Measurements from ENCODE around the gene CBX8.

CBX8 gene

DNA sequence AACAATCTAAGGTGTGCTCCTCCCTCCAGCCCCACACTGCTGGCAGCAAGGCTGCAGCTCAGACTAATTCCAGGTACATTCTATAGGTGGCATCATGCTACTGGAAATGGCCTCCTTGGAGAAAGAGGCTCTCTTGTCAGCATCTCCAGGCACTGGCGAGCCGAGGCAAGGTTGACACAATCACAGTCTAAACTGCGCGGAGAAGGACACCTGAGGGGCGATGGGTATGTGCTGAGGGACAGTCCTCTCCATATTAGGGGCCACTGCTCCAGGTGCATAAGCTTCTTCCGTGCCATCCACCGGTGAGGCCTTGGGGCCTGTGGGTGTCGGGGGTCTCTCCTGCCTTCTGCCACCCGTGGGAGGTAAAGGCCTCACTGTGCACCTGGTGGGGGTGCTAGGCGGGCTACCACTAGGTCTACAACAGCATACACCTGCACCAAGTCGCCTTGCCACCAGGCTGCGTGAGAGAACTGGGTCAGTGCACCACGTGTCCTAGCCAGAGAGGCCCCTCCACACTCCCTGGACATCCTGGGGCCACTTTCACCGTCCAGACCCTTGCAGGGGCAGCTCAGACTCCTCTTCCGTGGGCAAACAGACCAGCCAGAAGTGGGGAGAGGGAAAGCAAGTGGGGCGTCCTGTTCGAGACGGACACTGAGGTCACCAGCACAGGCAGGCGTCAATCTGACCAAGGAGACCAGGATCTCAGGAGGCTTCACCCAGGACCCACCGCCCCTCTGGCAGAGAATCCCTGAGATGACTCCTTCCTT is 12.1 kb upstream of the CBX8 start:
- no peak for DNase-seq (ENCODE audit: insufficient read length, low spot score)
- FAIRE-seq, result peak; percentile 89
- no peak for TF ChIP-seq POLR2AphosphoS5 (IDR thresholded peaks at IDR 0.05; ENCODE audit: low read depth, low read length)

DNA sequence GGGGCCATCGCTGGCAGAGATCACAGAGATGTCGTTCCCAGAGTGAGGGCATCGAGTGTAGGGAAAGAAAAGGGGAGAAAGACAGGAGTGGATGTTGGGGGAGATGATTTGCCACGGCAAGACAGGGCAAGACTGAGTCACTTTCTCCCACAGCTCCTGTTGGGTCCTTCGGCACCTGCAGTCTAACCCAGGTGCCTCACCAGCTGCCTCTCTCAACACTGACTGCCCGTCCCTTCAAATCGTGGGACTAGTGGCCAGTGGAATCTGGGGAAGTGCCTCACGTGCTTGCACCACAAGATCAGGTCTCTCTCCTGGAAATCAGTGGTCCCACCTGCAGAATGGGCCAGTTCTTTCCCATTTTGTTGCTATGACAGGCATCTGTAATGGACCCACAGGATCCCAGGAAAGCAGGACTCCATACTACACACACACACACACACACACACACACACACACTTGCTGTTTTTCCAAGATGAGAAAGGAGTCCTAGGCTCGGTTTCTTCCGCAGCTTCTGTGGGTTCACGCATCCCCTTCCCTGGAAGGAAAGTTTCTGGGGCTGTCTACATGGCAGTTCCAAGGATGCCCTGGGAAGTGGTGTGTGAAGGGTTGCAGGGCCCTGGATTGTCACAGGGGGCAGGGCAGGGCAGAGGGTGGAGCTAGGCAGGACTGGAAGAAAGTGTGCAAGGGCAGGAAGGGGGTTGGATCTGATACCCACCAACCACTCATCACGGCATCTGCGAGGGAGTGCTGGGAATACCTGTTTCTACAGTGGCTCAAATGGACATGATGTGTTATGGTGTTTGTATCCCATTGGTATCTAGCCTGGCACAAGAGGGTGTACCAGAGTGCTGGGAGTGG is 10.2 kb upstream of the CBX8 start:
- TF ChIP-seq SPI1 (IDR thresholded peaks at IDR 0.05; ENCODE audit: low read depth, low read length) (no peak), POLR2A (IDR thresholded peaks at IDR 0.05; ENCODE audit: low read depth, low read length) (no peak), PAX5 (IDR thresholded peaks at IDR 0.05; ENCODE audit: insufficient read depth, low read length, severe bottlenecking) (no peak), POU2F2 (IDR thresholded peaks at IDR 0.05; ENCODE audit: low read depth, low read length) (no peak), POLR2AphosphoS5 (IDR thresholded peaks at IDR 0.05; ENCODE audit: low read depth, low read length) (no peak), TAF1 (IDR thresholded peaks at IDR 0.05; ENCODE audit: low read depth, low read length) (no peak)
- no peak for DNase-seq (ENCODE audit: insufficient read length, low spot score)
- FAIRE-seq, result no peak

DNA sequence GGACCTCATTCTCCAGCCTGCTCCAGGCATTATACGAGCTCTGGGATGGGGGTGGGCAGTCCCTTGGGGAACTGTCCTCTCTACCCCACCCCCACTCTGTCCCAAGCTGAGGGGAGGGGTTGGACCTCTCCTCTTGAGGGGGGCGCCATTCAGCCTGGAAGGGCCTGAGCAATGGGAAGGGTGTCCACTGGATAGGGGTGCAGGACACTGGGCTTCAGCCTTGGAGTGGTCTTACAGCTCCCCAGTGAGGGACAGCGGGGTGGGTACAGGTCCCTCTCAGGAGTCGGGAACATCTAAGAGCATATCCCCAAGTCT is 9.5 kb upstream of the CBX8 start:
- no peak for TF ChIP-seq POLR2AphosphoS5 (IDR thresholded peaks at IDR 0.05; ENCODE audit: low read depth, low read length)
- no peak for TF ChIP-seq SPI1 (IDR thresholded peaks at IDR 0.05; ENCODE audit: low read depth, low read length)
- no peak for TF ChIP-seq POU2F2 (IDR thresholded peaks at IDR 0.05; ENCODE audit: low read depth, low read length)
- no peak for TF ChIP-seq POLR2A (IDR thresholded peaks at IDR 0.05; ENCODE audit: low read depth, low read length)
- TF ChIP-seq TAF1 (IDR thresholded peaks at IDR 0.05; ENCODE audit: low read depth, low read length), result no peak
- no peak for TF ChIP-seq PAX5 (IDR thresholded peaks at IDR 0.05; ENCODE audit: insufficient read depth, low read length, severe bottlenecking)
- DNase-seq (ENCODE audit: insufficient read length, low spot score), result no peak
- no peak for FAIRE-seq

DNA sequence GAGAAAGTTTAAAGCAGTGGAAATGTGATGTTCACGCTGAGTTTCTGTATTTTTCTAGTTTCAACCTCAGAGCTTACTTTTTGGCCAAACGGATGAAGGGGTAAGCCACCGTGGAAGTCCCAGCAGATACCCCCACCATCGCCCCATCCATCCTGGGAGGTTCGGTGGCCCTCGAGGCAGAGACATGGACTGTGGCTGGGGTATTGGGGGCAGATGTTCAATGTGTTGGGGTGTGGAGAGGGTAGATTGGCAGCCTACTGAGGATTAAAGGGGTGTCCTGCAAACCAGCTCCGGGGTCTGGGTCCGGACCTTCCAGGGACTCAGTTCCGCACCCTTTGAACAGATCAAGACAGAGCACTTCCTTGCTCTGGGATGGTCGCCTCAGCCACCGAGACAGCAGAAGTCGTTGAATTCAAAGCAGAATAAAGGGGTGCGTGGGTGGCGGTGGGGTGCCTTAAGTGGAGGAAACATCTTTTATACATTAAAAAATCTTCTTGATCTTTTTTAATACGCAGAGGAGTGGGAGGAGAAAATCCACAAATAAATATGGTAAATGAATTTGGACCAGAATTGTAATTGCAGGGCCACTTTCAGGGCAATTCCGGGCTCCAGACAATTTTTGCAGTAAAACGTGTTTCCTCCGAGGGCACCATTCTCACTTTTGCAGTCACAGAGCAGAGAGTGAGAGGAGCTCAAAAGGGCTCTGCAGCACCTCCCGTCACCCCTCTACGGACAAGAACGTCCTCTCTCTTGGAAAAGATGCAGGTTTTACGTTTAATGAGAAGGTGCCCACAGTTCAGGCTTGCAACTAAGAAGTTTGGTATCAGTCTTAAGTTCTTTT is 8.2 kb upstream of the CBX8 start:
- TF ChIP-seq POLR2A (IDR thresholded peaks at IDR 0.05; ENCODE audit: low read depth, low read length), result no peak
- TF ChIP-seq SPI1 (IDR thresholded peaks at IDR 0.05; ENCODE audit: low read depth, low read length), result peak; percentile 28; the same call in 1 of the 2 replicates
- no peak for TF ChIP-seq TAF1 (IDR thresholded peaks at IDR 0.05; ENCODE audit: low read depth, low read length)
- DNase-seq (ENCODE audit: insufficient read length, low spot score) (no peak), FAIRE-seq (peak; percentile 47)

DNA sequence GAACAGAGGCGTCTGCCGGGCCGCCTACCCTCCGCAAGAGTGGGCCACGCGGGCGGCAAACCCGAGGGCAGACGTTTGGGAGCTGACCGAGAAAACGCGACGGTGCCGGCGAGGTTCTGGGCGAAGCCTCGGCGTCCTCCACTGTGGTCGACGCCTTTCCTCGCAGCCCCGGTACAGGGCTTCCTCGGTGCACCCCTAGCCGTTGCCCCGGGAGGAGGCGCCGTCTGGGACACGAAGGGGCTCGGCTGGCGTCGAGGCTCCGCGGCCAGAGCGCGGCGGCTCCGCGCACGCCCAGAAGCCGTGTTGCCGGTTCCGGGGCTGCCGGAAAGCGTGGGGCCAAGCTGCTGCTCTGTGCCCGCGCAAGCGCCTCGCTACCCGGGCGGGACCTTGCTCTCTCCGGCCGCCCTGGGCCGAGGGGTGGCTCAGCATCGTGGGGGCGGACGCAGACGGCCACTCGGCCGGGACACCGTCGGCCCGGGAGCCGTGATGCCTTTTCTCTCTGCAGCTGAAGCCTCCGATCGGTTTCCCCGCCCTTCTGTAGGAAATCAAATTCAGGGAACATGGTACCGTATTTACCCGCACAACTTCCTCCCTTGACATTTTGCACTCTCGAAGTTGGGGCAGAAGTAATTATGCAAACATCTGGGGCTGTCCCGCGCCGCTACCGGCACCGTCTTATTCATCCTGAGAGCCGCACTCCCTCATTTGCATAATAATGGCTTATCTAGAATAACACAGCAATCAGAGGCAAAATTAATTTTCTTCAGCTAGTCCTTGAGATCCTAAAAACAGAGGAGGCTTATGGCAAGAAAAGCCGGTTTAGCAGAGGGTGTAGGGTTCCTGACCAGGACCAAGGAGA is 7.3 kb upstream of the CBX8 start:
- DNase-seq (ENCODE audit: insufficient read length, low spot score), result no peak
- FAIRE-seq, result peak; percentile 89

DNA sequence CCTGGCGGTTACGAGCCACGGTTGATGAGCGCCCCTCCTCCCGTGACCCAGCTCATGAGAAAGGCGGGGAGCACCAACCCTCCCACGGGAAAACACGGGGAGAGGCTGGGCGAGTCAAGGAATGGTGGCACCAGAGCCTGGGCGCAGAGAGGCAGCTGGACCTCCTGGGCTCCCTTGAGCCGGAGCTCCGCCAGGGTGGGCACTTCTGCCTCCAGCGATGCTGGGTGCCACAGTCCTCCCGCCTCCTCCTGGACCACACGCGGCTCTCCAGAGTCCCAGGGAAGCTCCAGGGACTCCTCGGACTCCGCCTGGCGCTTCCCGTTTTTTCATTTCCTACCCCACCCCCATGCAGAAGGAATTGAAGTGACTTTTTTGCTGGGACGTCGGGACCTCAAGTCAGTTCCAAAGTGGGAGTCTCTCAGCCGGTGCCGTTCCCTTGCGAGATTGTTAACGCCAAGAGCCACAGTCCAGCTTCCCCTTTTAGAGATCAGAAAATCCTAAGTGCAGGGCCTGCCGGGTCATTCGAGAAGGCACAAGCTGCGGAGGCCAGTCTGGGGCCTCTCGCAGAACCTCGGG is 6.6 kb upstream of the CBX8 start:
- DNase-seq (ENCODE audit: insufficient read length, low spot score), result no peak
- no peak for FAIRE-seq
- TF ChIP-seq POU2F2 (IDR thresholded peaks at IDR 0.05; ENCODE audit: low read depth, low read length) (no peak), POLR2AphosphoS5 (IDR thresholded peaks at IDR 0.05; ENCODE audit: low read depth, low read length) (no peak), POLR2A (IDR thresholded peaks at IDR 0.05; ENCODE audit: low read depth, low read length) (no peak), TAF1 (IDR thresholded peaks at IDR 0.05; ENCODE audit: low read depth, low read length) (no peak)

More for the DNA sequence above, 7.3 kb upstream of the CBX8 start:
- TF ChIP-seq POLR2AphosphoS5 (IDR thresholded peaks at IDR 0.05; ENCODE audit: low read depth, low read length) (no peak), TAF1 (IDR thresholded peaks at IDR 0.05; ENCODE audit: low read depth, low read length) (no peak), SPI1 (IDR thresholded peaks at IDR 0.05; ENCODE audit: low read depth, low read length) (peak; percentile 67), PAX5 (IDR thresholded peaks at IDR 0.05; ENCODE audit: insufficient read depth, low read length, severe bottlenecking) (no peak), POU2F2 (IDR thresholded peaks at IDR 0.05; ENCODE audit: low read depth, low read length) (peak; percentile 100), POLR2A (IDR thresholded peaks at IDR 0.05; ENCODE audit: low read depth, low read length) (no peak)

DNA sequence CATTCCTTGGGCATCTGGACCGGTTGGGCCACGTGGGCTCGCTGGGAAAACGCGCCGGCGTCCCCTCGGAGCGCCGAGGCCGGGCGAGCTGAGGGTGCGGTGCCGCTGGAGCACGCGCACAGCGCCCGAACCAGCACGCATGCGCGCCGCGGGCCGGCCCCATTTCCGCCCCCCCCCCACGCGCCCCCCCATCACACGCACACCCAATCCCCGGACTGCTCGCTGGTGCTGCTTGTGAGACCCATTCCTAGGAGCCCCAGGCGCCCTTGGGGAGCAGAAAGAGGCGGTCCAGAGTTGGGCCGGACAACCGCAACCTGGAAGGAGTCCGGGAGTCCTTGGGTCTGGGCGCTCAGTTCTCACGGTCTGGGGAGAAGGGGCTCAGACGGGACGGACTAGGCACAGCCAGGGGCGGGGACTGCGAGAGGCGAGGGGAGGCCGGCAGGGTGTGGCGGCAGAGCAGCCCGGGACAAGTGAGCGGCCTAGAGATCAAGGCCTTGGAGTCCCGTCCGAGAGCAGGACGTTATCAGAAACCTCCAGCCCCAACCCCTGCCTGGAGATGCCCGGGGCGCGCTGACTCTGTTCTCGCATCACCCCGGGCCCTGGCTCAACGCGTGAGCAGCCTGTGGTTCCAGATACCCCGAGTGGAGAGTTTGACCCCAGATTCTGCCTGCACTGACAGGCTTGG is 6.0 kb upstream of the CBX8 start:
- no peak for DNase-seq (ENCODE audit: insufficient read length, low spot score)
- TF ChIP-seq TAF1 (IDR thresholded peaks at IDR 0.05; ENCODE audit: low read depth, low read length) (no peak), SPI1 (IDR thresholded peaks at IDR 0.05; ENCODE audit: low read depth, low read length) (no peak), POLR2A (IDR thresholded peaks at IDR 0.05; ENCODE audit: low read depth, low read length) (no peak), POU2F2 (IDR thresholded peaks at IDR 0.05; ENCODE audit: low read depth, low read length) (no peak), POLR2AphosphoS5 (IDR thresholded peaks at IDR 0.05; ENCODE audit: low read depth, low read length) (no peak)
- no peak for FAIRE-seq

DNA sequence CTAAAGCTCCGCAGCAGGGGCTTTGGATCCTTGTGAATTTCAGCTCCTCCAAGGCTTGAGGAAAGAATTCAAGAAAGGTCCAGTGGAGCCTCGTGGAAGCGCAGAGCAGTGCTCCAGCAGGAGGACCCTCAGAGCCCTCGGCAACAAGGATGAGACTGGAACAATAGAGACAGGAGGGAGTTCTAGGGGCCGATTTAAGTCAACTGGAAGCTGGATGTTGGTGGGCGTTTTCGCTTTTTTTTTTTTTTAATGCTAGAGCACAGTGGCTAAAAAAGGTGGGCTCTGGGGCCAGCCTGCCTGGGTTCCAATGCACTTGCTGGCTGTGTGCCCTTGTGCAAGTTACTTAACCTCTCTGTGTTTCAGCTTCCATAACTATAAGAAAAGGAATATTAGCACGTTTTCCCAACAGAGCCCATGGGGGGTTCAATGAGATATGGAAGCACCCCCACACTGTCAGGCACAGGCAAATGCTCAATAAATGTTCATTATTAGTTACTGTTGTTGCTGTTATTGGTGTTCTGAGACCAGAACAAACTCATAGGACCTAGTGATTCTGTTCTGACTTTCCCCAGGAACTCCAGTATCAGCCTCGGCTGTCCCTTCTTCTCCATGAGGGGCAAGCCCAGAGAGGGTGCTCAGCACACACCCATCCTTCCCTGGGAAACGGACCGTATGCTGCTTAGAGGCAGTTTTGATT is 5.3 kb upstream of the CBX8 start:
- DNase-seq (ENCODE audit: insufficient read length, low spot score) (no peak), FAIRE-seq (no peak)
- no peak for TF ChIP-seq POU2F2 (IDR thresholded peaks at IDR 0.05; ENCODE audit: low read depth, low read length)
- TF ChIP-seq POLR2AphosphoS5 (IDR thresholded peaks at IDR 0.05; ENCODE audit: low read depth, low read length), result no peak
- TF ChIP-seq TAF1 (IDR thresholded peaks at IDR 0.05; ENCODE audit: low read depth, low read length), result no peak
- no peak for TF ChIP-seq PAX5 (IDR thresholded peaks at IDR 0.05; ENCODE audit: insufficient read depth, low read length, severe bottlenecking)
- TF ChIP-seq SPI1 (IDR thresholded peaks at IDR 0.05; ENCODE audit: low read depth, low read length), result no peak
- TF ChIP-seq POLR2A (IDR thresholded peaks at IDR 0.05; ENCODE audit: low read depth, low read length), result no peak
